ENCODE data around the gene CERS1. TPM values are rescaled to one million over a fixed set of nuclear protein-coding genes. Genes with fewer than 3 reads are reported as not detected.
A peak's percentile ranks its signal among the peaks of the same experiment; 100 is the strongest.

The CERS1 gene
- total RNA-seq, 2 experiments from 2014 or later = not detected

DNA sequence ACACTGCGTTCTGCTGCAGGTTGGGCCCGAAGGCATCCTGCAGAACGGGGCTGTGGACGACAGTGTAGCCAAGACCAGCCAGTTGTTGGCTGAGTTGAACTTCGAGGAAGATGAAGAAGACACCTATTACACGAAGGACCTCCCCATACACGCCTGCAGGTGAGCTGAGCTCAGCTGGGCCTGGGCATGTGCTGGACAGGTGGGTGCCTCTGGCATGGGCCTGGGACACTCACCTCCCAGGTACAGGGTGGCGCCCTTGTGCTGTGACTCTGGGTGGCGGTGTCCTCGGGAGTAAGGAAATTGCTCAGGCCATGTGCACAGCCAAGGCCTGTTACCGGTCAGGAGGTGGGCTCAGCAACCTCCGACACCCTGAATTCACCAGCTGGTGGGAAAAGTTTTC lies 50.0 kb downstream of the CERS1 start:
- no peak overlapping the region for H3K4me3 Mint-ChIP-seq
- POLR2A ChIA-PET = interaction anchor here (9.2 kb wide), 1 partner anchor 14 kb away, joined by 53 read pairs; the partner anchor contains the start of gene UPF1
- DNase-seq = no peak
- peaks cover 39% of the 10 kb centered on the region for H3K36me3 Mint-ChIP-seq
- intact Hi-C loops (cut with micrococcal nuclease) = loop anchor here (2.0 to 10.0 kb wide), 3 partner anchors 74 to 371 kb away; partner anchors contain the start of gene REX1BD
- no peaks in the 10 kb centered on the region for H3K27me3 Mint-ChIP-seq
- CTCF ChIA-PET = interaction anchor here (1.0 to 6.7 kb wide), 6 partner anchors 13 to 251 kb away, joined by 3 to 135 read pairs (median 8); partner anchors contain the start of gene UPF1
- peaks cover 79% of the 10 kb centered on the region for H3K4me1 Mint-ChIP-seq (ENCODE audit: low read depth)
- no peaks in the 10 kb centered on the region for H3K9me3 Mint-ChIP-seq
- no peak overlapping the region for H3K27ac Mint-ChIP-seq

DNA sequence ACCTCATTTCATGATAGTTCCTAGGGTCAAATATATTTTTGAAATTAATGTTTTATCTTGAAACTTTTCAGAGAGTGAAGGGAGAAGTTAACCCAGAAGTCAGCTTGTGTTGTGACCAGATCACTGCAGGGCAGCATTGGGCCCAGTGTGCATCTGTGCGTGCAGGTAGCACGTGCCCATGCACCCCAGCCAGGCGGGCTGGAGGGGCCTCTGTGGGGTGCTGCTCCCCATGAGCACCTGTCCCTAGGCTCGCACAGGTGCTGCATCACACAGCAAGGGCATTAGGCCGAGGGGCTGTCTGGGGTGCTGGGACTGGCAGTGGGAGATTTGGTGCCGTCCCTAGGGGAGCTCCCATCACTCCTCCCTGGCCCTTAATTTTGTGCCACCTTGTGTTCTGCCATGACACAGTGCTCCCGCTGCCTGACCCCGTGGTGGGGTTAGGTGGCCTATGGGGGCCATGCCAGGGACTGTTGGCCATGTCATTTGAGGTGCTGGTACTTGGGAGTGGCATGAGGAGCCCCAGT lies 51.1 kb downstream of the CERS1 start:
- no peak overlapping the region for H3K27ac Mint-ChIP-seq
- no peak for DNase-seq
- H3K9me3 Mint-ChIP-seq = no peaks in the 10 kb centered on the region
- ChIA-PET POLR2A (interaction anchor here (9.2 kb wide), 1 partner anchor 13 kb away, joined by 53 read pairs; the partner anchor contains the start of gene UPF1), CTCF (interaction anchor here (1.2 to 6.7 kb wide), 4 partner anchors 11 to 256 kb away, joined by 4 to 135 read pairs (median 12); partner anchors contain the start of genes REX1BD and UPF1)
- intact Hi-C loops (cut with micrococcal nuclease) = loop anchor here (5.0 to 10.0 kb wide), 2 partner anchors 73 to 370 kb away; no protein-coding TSS in a partner anchor
- H3K27me3 Mint-ChIP-seq = no peaks in the 10 kb centered on the region
- H3K4me1 Mint-ChIP-seq (ENCODE audit: low read depth) = peaks cover 85% of the 10 kb centered on the region
- peaks cover 31% of the 10 kb centered on the region for H3K36me3 Mint-ChIP-seq
- H3K4me3 Mint-ChIP-seq = no peak overlapping the region

DNA sequence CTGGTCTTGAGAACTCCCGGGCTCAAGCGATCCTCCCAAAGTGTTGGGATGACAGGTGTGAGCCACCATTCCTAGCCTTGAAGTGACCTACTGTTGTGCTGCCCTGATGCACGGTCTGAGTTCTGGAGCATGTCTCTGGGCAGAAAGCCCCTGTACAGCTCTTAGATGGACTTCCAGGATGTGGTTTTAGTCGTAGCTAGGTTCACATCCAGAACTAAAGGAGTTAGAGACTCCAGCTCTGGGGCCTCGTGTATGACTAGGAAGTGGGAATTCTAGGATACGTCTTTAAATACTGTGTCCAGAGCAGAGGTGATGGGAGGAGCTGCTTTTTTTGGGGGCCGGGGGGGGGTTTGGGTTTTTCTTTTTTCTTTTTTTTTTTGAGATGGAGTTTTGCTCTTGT lies 52.0 kb downstream of the CERS1 start:
- ChIA-PET POLR2A (interaction anchor here (0.7 to 9.2 kb wide), 2 partner anchors 12 to 84 kb away, joined by 3 to 53 read pairs; partner anchors contain the start of gene UPF1), CTCF (interaction anchor here (0.7 to 6.7 kb wide), 4 partner anchors 11 to 255 kb away, joined by 3 to 135 read pairs (median 5); partner anchors contain the start of genes REX1BD, TMEM59L and UPF1)
- DNase-seq = no peak
- H3K27me3 Mint-ChIP-seq = no peaks in the 10 kb centered on the region
- H3K27ac Mint-ChIP-seq = peak overlapping the region; percentile 76
- peak overlapping the region; percentile 49 for H3K4me3 Mint-ChIP-seq
- H3K36me3 Mint-ChIP-seq = peaks cover 29% of the 10 kb centered on the region
- H3K4me1 Mint-ChIP-seq (ENCODE audit: low read depth) = peaks cover 85% of the 10 kb centered on the region
- no peaks in the 10 kb centered on the region for H3K9me3 Mint-ChIP-seq
- intact Hi-C loops (cut with micrococcal nuclease) = loop anchor here (10.0 kb wide), 1 partner anchor 369 kb away; no protein-coding TSS in a partner anchor

DNA sequence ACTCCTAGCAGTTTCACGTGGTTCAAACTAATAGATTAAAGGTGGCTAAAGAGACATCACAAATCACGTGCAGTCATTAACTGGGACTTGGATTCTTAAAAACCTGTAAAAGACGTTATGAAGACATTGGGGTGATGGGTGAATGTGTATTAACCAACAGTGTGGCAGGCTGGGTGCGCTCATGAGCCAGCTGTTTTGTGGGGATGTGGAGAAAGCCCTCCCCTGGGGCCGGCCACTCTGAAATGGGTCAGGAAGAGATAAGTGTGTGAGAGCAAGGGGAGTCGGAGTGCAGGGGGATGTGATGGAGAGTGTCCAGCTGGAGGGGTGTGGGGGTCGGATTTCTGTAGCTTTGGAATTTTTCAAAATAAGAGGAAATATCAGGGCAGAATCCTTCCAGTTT lies 53.8 kb downstream of the CERS1 start:
- intact Hi-C loops (cut with micrococcal nuclease) = loop anchor here (10.0 kb wide), 1 partner anchor 367 kb away; no protein-coding TSS in a partner anchor

DNA sequence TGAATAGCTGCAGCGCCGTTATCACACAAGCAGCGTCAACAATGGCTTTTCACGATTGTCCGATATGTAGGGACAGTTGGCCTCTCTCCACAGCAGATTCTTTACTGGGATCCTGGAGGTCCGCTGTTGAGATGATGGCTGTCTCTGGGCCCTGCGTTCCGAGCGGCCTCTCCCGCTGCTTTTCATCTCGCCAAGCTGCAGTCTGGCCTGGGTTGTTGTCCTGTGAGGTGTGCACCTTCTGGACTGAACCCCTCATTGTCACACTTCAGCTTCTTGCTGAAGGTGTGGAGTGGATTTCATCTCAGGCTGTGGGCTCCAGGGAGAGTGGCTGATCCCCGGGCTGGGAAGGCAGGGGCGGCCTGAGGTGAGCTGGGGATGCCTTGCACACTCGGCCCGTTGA lies 54.6 kb downstream of the CERS1 start:
- Mint-ChIP-seq H3K36me3 (peaks cover 27% of the 10 kb centered on the region), H3K27me3 (no peaks in the 10 kb centered on the region), H3K4me1 (ENCODE audit: low read depth) (peaks cover 91% of the 10 kb centered on the region), H3K27ac (no peak overlapping the region), H3K4me3 (no peak overlapping the region), H3K9me3 (no peaks in the 10 kb centered on the region)
- DNase-seq = no peak
- POLR2A ChIA-PET = interaction anchor here (0.6 to 9.2 kb wide), 2 partner anchors 9 to 12 kb away, joined by 3 to 53 read pairs; partner anchors contain the start of gene UPF1
- CTCF ChIA-PET = interaction anchor here (1.3 to 1.4 kb wide), 2 partner anchors 9 to 25 kb away, joined by 3 to 5 read pairs; partner anchors contain the start of gene UPF1
- intact Hi-C loops (cut with micrococcal nuclease) = loop anchor here (10.0 kb wide), 1 partner anchor 367 kb away; no protein-coding TSS in a partner anchor

More for the DNA sequence above, 53.8 kb downstream of the CERS1 start:
- no peak for DNase-seq
- H3K27ac Mint-ChIP-seq = no peak overlapping the region
- H3K4me1 Mint-ChIP-seq (ENCODE audit: low read depth) = peaks cover 91% of the 10 kb centered on the region
- no peaks in the 10 kb centered on the region for H3K9me3 Mint-ChIP-seq
- no peaks in the 10 kb centered on the region for H3K27me3 Mint-ChIP-seq
- POLR2A ChIA-PET = interaction anchor here (9.2 kb wide), 1 partner anchor 10 kb away, joined by 53 read pairs; the partner anchor contains the start of gene UPF1
- H3K36me3 Mint-ChIP-seq = peaks cover 30% of the 10 kb centered on the region
- CTCF ChIA-PET = interaction anchor here (1.3 kb wide), 1 partner anchor 10 kb away, joined by 5 read pairs; the partner anchor contains the start of gene UPF1
- H3K4me3 Mint-ChIP-seq = no peak overlapping the region

DNA sequence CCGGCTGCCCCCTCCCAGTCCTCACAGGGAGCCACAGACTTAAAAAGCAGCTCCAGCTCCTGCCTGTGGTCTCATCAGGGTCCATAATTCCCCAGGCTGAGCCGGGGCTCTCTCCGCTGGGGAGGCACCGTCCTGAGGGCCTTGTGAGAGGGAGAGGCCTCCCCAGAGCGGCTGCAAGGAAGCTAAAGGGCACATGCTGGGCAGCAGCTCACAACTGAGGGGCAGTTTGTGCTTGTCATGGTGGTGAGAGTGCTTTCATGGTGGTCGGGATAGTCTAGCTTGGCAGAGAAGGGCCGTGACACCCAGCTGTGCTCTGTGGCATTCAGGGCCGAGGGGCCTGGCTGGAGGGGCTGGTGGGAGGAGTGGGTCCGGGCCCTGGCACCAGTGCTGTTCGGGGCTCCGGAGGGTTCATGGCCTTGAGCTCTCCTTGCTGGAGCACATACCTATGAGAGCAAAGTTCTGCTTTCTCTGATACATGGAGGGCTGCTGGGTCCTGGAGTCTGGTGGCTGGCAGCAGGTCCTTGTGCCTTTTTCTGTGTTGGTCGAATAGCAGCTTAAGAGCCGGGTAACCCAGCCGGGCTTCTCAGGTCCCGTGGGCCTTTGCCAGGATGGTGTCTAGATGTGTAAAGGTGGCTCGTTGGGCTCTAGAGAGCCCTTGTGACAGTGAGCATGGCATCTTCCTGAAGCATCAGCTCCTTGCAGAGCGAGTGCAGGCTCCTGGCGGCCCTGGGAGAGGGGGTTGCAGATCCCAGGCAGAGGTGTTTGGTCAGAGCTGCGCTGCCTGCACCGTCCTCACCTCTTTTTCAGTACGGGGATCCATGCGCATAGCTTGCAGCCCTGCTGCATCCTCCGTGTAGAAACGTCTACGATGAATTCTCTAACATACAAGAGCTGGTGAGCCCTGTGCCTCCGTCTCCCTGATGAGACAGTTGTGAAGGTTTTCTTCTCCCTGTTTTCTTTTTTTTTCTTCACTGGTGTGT lies 55.4 kb downstream of the CERS1 start:
- ChIA-PET CTCF (interaction anchor here (1.3 to 14.0 kb wide), 3 partner anchors 5 to 25 kb away, joined by 3 to 135 read pairs (median 5); partner anchors contain the start of gene UPF1), POLR2A (interaction anchor here (0.6 to 9.2 kb wide), 2 partner anchors 8 to 103 kb away, joined by 3 to 53 read pairs; partner anchors contain the start of gene UPF1)
- intact Hi-C loops (cut with micrococcal nuclease) = loop anchor here (10.0 kb wide), 1 partner anchor 366 kb away; no protein-coding TSS in a partner anchor
- Mint-ChIP-seq H3K9me3 (no peaks in the 10 kb centered on the region), H3K27ac (no peak overlapping the region), H3K27me3 (no peaks in the 10 kb centered on the region), H3K4me1 (ENCODE audit: low read depth) (peaks cover 91% of the 10 kb centered on the region), H3K36me3 (peaks cover 34% of the 10 kb centered on the region), H3K4me3 (no peak overlapping the region)
- DNase-seq = no peak

DNA sequence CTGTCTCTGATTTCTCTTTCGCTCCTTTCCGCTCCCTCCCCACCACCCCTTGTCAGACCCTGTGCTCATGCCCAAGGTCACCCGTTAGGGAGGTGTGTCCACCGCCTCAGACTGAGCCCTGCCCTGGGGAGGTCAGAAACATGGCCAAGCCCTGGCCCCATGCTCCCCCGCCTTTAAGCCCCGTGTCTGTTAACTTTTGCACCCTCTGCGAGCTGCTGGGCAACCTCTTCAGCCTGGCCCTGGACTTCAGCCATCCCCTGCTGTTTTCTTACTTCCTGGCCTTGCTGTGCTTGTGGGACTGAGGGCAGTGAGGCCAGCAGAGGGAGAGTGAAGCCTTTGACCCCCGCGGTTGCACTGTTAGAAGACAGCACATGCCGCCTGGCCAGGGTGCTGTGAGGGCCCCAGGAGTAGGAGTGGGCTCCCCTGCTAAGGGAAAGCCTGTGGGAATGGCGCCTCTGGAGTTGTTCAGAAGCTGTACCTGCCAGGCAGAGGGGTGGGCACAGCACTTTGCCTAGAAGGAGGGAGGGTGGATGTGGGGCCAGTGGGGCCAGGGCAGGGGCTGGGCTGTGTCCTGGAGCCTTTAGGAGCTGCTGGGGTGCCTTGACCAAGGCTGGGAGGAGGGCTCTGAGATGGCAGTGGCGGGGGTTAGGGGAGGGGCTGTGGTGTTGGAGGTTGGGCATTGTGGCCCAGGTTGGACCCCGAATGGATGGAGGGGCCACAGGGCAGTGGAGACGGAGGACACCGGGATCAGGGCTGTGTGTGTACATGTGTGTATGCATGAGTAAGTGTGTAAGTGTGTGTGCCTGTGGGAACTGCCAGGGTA lies 56.3 kb downstream of the CERS1 start:
- intact Hi-C loops (cut with micrococcal nuclease) = loop anchor here (5.0 to 10.0 kb wide), 2 partner anchors 52 to 365 kb away; no protein-coding TSS in a partner anchor
- POLR2A ChIA-PET = no interaction called here
- no peak for DNase-seq
- Mint-ChIP-seq H3K9me3 (no peaks in the 10 kb centered on the region), H3K27ac (peak overlapping the region; percentile 81), H3K4me1 (ENCODE audit: low read depth) (peaks cover 90% of the 10 kb centered on the region), H3K4me3 (no peak overlapping the region), H3K27me3 (no peaks in the 10 kb centered on the region), H3K36me3 (peaks cover 37% of the 10 kb centered on the region)
- CTCF ChIA-PET = interaction anchor here (1.0 to 14.0 kb wide), 3 partner anchors 6 to 26 kb away, joined by 3 to 135 read pairs (median 3); no protein-coding TSS in a partner anchor

DNA sequence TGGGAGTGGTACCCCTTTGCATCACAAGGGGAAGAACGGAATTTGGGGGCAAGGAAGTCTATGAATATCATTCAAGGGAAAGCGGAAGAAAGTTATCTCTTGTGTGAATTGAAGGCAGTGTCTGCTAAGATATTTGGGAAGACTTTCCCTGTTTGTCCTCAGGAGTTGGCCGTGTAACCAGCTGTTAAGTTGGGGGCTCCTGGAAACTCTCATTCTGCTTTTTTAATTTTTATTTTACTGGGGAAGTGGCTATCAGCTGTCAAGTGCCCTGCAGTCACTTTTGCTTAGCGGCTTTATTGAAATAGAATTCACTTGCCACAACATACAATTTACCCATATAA lies 61.3 kb downstream of the CERS1 start:
- Mint-ChIP-seq H3K4me1 (ENCODE audit: low read depth) (peaks cover 59% of the 10 kb centered on the region), H3K27me3 (no peaks in the 10 kb centered on the region), H3K4me3 (peak overlapping the region; percentile 96), H3K27ac (no peak overlapping the region), H3K9me3 (no peaks in the 10 kb centered on the region), H3K36me3 (peaks cover 48% of the 10 kb centered on the region)
- ChIA-PET POLR2A (interaction anchor here (0.6 kb wide), 2 partner anchors 78 to 333 kb away, joined by 3 to 5 read pairs; no protein-coding TSS in a partner anchor), CTCF (interaction anchor here (1.1 to 14.0 kb wide), 2 partner anchors 11 to 22 kb away, joined by 3 to 135 read pairs; no protein-coding TSS in a partner anchor)
- no peak for DNase-seq
- intact Hi-C loops (cut with micrococcal nuclease) = loop anchor here (5.0 kb wide), 4 partner anchors 83 to 247 kb away; partner anchors contain the start of genes COPE, CRTC1, DDX49 and KLHL26

DNA sequence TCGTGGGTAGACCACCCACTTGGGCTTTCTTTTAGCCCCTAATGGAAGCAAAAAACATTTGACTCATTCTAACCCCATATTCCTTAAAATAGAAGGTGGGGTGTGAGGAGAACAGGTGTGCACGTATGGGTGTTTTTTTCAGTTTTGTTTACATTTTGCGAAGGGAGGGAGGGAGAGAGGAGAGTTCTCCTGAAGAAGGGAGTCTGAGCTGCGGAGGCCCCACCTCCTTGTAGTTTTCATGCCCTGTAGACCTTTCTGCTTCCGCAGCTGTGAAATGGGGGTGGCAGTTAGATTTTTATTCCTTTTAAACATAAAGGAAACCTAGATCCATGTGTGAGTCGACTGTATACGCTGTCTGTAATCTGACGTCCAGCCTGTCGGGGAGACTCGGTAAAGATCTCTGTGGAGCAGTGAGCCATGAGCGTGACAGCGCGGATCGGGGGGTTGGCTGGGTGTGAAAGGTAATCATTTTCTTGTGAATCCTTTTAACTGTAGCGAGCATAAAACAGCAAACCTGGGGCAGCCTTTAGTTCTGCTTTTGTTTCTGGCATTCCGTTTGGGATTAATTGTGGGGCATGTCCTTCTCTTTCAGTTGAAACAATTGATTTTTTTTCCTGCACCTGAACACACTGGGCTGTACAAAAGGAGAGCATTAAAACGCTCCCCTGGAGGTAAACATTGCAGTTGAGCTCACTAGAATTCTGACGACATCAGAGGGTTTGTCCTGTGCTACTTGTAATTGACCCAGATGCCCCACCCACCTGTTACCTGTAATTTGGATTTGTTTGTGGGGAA lies 61.9 kb downstream of the CERS1 start:
- CTCF ChIA-PET = interaction anchor here (1.1 to 14.0 kb wide), 2 partner anchors 12 to 22 kb away, joined by 3 to 135 read pairs; no protein-coding TSS in a partner anchor
- Mint-ChIP-seq H3K27ac (peak overlapping the region; percentile 49), H3K36me3 (peaks cover 45% of the 10 kb centered on the region), H3K9me3 (no peaks in the 10 kb centered on the region), H3K27me3 (no peaks in the 10 kb centered on the region), H3K4me1 (ENCODE audit: low read depth) (peaks cover 54% of the 10 kb centered on the region), H3K4me3 (peak overlapping the region; percentile 96)
- peak; percentile 22 for DNase-seq
- intact Hi-C loops (cut with micrococcal nuclease) = loop anchor here (5.0 kb wide), 4 partner anchors 83 to 247 kb away; partner anchors contain the start of genes COPE, CRTC1, DDX49 and KLHL26
- POLR2A ChIA-PET = interaction anchor here (0.6 to 3.5 kb wide), 3 partner anchors 11 to 244 kb away, joined by 3 to 53 read pairs (median 3); no protein-coding TSS in a partner anchor

DNA sequence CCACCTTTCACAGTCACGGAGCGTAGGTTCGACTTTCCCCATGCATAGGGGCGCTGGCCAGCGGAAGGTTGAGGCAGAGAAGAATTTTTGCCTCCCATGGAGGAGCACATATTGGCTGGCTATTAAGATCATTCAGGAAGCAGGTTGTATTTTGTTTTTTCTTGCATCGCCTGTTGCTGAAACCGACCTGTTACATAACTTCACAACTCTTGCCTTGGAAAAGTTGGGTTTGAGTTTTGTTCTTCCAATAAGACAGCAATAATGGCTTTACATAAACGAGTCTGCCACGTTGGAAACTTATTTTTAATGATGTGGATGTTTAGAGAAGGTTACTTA lies 62.8 kb downstream of the CERS1 start:
- ChIA-PET CTCF (interaction anchor here (0.9 to 14.0 kb wide), 4 partner anchors 13 to 153 kb away, joined by 3 to 135 read pairs (median 3); no protein-coding TSS in a partner anchor), POLR2A (interaction anchor here (1.1 to 3.5 kb wide), 6 partner anchors 12 to 313 kb away, joined by 3 to 53 read pairs (median 6); partner anchors contain the start of genes COPE, DDX49 and REX1BD)
- DNase-seq = no peak
- H3K36me3 Mint-ChIP-seq = peaks cover 38% of the 10 kb centered on the region
- intact Hi-C loops (cut with micrococcal nuclease) = loop anchor here (5.0 kb wide), 4 partner anchors 84 to 246 kb away; partner anchors contain the start of genes COPE, CRTC1, DDX49 and KLHL26
- H3K9me3 Mint-ChIP-seq = no peaks in the 10 kb centered on the region
- no peaks in the 10 kb centered on the region for H3K27me3 Mint-ChIP-seq
- H3K4me1 Mint-ChIP-seq (ENCODE audit: low read depth) = peaks cover 44% of the 10 kb centered on the region
- H3K27ac Mint-ChIP-seq = peak overlapping the region; percentile 93
- H3K4me3 Mint-ChIP-seq = peak overlapping the region; percentile 96
